HG03135 (cell line): ENCODE measurements around the gene C2orf68.
A peak's percentile ranks its signal among the peaks of the same experiment; 100 is the strongest.
"Not testable (repeated sequence)": the region's sequence is repeated elsewhere in the genome, so short reads cannot be mapped to it uniquely, and the experiment has no call there.

Source experiments
- ATAC-seq: cut with Tn5 transposase; IDR thresholded peaks from one replicate; pipeline ENCODE4 v1.9.1; 2021; ENCODE audit warnings: mild to moderate bottlenecking, moderate library complexity; ENCODE audit not compliant: unreplicated experiment

The C2orf68 gene

DNA sequence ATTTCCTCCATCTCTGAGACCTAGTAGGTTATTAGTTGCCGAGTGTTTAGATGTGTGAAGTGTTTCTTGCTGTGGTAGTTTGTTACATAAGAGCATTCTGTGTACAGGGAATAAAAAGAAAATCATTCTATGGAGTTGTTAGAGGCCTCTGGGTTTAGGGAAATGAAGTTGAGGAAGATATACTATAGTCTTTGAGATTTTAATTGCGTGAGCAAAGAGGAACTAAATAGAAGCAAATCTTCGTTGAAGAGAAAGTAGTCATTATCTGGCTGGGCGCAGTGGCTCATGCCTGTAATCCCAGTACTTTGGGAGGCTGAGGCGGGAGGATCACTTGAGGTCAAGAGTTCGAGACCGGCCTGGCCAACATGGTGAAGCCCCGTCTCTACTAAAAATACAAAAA lies 23.1 kb upstream of the C2orf68 start:
- no peak for ATAC-seq

DNA sequence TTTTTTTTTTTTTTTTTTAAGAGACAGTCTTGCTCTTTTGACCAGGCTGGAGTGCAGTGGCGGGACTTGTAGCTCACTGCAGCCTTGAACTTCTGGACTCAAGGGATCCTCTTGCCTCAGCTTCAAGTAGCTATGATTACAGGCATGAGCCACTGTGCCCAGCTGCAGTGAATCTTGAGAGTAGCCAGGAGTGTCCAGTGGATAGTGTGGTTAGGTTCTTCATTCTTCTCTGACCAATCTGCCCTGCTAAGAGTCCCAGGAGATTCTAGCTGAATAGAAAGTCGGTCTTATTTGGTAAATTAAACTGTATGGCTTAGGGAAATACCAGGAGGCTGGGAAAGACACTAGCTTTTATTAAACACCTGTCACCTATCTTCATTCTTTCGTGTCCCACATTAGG lies 19.4 kb upstream of the C2orf68 start:
- ATAC-seq, result no peak

DNA sequence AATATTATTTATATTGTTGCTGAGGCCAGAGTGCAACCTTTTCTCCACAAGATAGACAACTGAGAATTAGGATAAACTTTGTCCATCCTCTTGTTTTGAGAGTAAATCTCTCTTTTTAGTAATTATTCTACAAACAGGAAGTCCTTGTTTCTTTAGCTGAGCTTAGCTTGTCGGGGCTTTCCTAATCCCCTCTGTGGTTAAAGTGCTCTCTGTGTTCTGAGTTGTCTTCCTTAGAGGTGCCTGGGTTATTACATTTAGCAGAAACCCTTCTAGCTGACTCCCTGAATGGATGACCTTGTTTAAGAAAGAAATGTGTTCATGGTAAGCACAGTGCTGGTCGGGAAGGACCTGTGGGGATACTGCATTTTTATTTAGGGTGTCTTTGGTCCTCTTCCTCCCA lies 16.8 kb upstream of the C2orf68 start:
- no peak for ATAC-seq

DNA sequence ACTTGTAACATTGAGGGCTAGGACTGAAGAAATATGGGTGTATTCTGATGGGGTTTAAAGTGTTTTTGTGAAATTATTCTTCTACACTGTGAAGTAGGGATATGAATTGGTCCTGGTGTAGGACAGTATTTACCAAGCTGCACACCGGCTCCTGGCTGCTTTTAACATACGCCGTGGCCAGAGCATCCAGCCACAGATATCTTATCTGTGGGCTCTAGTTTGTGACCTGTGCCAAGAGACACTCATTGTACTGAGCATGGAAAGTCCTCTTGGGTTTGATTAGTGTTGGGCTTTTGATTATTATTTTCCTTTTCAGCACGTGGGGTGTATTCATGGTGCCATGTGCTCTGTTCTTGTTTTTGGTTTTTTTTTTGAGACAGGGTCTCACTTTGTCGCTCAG lies 12.1 kb upstream of the C2orf68 start:
- ATAC-seq, result no peak

DNA sequence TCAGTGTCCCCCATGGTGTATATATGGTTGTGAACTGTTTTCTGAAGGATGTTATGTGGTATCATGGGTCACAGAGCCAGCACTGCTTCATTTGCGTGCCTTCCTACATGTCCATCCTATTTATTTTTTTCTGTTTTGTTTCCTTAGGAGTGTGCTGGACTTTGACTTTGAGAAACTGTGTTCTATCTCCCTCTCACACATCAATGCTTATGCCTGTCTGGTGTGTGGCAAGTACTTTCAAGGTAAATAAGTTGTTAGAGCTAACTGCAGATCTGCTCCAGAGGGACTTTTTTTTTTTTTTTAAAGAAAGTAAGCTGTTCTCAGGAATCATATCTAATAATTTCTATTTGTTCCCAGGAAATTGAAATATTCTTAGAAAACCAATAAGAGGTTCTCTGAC lies 9.5 kb upstream of the C2orf68 start:
- no peak for ATAC-seq

DNA sequence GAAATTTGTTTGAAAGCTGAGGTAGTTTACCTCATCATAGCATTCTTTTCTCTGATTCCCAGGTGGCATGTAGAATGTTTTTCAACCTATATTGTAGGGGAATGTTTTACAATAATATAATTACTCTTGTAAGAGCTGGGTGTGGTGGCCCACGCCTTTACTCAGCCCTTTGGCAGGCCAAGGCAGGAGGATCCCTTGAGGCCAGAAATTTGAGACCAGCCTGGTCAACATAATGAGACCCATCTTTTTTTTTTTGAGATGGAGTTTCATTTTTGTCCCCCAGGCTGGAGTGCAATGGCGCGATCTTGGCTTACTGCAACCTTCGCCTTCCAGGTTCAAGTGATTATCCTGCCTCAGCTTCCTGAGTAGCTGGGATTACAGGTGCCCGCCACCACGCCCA lies 7.8 kb upstream of the C2orf68 start:
- ATAC-seq, result no peak

DNA sequence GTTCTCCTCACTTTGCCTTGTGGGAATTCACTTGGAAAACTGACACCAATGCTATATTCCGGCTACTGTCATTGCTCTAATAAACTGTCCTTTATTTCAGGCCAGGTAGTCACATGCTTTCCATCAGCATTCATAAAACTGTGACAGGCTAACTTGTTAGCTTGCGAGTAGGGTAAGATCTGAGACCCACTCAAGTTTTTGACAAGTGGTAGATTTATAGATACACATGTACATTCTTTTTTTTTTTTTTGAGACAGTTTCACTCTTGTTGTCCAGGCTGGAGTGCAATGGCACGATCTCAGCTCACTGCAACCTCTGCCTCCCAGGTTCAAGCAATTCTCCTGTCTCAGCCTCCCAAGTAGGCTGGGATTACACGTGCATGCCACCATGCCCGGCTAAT lies 5.9 kb upstream of the C2orf68 start:
- ATAC-seq, result not testable (repeated sequence)

DNA sequence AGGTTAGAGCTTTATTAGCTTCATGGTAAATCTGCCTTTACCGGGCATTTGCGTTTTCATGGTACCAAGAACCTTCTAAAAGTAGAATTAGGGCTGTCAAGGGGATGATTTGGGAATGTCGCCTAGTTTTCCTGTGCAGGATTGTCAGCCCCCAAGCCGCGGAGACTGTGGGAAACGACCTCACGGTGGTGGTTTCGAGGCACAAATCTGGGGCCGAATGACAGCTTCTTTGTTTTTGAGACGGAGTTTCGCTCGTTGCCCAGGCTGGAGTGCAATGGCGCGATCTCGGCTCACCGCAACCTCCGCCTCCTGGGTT lies 3.5 kb upstream of the C2orf68 start:
- no peak for ATAC-seq

DNA sequence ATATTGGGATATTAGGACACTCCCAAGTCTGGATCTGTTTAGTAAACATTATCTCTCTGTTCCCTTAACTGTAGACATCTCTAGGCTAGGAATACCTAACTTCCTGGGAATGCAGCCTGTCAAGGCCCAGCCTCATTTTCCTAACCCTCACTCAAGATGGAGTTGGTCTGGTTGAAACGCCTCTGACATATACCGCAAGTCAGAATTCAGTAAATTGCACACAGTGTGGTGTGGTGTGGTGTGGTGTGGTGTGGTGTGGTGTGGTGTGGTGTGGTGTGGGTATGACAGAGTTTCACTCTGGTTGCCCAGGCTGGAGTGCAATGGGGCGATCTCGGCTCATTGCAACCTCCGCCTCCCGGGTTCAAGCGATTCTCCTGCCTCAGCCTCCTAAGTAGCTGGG lies 2.9 kb upstream of the C2orf68 start:
- ATAC-seq, result not testable (repeated sequence)

DNA sequence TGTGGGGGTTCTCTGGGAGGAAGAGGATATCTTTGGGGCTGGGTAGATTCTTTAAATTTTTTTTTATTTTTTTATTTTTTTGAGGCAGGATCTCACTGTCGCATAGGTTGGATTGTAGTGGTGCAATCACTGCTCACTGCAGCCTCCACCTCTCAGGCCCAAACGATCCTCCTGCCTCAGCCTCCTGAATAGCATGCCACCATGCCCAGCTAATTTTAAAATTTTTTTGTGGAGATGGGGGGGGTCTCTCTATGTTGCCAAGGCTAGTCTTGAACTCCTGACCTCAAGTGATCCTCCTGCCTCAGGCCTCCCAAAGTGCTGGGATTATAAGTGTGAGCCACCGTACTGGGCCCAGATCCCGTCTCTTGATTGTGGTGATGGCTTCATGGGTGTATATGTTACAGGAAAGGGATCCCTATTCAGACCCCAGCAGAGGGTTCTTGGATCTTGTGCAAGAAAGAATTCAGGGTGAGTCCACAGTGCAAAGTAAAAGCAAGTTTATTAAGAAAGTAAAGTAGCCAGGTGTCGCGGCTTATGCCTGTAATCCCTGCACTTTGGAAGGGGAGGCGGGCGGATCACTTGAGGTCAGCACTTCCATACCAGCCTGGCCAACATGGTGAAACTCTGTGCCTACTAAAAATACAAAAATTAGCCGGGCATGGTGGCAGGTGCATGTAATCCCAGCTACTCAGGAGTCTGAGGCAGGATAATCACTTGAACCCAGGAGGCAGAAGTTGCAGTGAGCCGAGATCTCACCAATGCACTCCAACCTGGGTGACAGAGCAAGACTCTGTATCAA lies 2.0 kb upstream of the C2orf68 start:
- ATAC-seq, result no peak

DNA sequence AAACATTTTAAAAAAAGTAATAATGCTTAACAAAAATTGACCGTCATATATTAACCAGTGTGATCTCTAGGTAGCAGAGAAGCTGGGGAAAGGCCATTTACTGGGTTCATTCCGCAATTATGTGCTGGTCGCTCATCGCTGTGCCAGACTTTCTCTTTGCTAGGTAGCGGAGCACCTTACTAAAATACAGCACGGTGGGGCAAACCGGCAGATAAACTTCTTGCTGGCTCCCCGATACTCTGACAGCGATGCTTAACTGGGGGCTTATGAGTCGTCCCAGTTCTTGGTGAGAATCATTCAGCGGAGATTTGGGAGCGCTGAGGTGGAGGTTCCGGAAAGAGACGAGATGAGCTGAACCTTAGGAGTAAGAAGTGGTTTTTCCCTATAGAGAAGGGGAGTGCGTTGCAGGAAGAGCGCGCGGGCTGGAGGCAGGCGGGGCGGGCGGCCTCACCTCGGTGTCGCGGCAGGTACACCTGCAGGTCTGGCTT lies 605 bp downstream of the C2orf68 start:
- no peak for ATAC-seq

DNA sequence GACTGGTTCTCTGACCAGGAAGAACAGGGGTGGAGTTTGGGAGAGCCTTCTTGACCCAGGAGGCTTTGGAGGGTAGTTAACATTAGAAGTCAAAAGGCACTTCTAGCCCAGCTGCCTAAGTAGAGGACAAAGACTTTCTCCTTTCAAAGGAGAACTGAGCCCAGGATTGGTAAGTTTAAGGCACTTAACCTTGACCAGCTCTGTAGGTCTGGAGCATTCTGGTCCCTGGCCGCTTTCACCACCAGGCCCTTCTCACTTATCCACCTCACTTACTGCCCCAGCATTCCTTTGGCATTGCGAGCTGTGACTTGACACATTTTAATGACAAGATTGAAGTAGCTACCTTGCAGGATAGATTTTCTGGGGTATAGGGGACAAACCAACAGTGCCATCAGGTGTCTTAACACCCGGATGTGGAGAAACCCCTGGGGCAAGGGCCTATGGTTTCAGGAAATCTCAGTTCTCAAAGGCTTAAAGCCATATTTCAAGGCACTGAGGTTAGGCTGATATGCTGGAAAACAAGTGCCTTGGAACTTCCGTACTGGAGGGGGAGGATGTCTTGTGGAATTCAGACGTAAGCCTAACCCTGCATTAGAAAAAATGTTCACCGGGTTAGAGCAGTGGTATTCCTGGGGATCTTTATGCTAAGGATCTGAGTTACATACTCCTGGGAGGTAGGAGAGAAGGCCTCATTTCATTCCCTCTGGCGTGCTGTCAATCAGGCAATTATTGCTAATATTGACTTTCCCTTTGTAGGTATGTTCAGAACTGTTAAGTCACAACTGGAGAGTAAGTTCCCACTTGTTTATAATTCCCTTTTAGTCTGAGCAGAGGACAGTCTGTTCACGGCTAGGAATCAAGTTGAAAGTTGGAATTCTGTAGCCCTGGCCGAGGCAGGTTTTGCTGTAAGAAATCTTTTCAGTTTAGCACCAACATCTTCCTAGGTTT lies 4.3 kb downstream of the C2orf68 start:
- no peak for ATAC-seq

DNA sequence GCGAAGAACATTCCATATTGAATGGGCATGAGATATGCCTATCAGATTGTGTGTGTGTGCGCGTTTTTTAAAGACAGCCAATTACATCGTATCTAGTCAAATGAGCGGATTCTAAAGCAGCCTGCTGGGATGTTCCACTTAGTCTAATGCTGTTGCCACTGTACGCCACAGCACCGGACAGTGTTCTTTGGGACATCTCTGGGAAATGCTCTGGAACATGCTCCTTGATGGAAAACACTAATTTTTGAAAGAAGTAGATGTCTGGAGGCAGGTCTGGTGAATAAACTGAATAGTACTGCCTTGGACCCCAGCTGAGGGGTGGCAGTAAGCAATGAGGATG lies 5.8 kb downstream of the C2orf68 start:
- ATAC-seq, result no peak

DNA sequence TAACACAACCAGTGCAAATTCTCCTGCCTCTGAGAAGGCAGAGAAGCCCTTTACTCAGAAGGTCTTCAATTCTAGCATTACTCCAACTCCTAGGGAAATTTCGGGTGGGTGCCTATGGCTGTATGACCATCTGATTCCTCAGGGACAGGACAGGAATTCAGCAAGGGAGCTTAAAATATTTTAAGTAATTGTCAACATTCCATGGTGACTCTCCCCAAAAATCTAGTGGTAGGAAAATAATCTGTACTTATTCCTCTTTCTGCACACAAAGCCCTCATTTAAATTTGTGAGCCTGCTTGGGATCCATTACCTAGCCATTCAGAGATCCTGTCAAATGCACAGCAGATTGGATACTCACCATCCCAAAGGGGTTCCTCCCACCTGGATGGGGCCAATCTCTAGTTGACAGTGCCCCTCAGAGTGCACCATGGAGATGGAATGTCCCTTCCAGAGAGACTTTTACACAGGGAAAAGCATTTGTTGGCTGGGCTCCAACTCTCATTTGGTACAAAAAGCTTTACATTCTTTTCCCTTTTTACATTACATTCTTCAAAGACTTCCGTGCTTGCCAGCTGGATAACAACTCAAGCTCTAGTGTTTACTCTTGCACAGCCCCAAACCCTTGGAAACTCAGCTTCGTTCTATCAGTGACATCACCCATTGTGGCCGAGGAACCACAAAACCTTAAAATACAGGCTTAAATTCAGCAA lies 6.3 kb downstream of the C2orf68 start:
- ATAC-seq, result no peak

DNA sequence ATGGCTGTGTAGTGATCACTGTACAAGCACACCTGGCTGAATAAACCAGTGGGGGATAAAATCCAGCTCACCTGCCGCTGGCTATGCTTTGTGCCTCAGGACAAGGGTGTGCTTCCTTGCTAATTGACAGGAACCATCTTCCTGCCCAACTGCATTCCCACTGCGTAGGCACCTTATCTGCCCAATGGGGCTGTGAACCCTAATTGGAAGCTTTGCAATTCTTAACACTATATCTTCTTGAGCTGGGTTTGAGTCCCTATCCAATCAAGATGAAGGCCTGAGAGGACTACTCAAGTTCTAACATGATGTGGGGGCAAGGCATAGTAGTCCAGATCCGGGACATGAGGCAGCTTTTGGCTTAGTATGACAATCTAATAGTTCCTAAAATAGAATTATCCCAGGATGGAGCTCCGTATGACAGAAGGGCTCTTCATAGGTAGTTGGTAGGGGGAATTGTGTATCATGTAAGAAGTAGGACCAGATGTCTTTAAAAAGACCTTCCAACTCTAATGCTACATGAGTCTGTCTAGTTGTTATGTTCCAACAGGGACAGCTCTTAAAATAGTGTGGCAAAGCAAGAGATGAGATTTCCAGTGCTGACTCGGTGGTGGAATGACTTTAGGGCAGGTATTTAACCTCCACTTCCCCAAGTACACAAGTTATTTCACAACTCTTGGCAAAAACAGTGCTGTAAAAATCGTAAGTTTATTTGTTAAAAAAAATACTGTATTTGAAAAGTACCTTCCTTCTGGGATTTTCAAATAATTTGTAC lies 7.1 kb downstream of the C2orf68 start:
- no peak for ATAC-seq

DNA sequence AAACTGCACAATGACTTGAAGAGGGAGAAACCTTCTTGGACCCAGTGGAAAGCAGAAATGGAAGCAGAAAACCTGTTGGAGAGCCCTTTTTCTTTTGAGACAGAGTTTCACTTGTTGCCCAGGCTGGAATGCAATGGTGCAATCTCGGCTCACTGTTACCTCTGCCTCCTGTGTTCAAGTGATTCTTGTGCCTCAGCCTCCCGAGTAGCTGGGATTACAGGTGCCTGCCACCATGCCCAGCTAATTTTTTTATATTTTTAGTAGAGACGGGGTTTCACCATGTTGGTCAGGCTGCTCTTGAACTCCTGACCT lies 7.8 kb downstream of the C2orf68 start:
- ATAC-seq, result not testable (repeated sequence)

DNA sequence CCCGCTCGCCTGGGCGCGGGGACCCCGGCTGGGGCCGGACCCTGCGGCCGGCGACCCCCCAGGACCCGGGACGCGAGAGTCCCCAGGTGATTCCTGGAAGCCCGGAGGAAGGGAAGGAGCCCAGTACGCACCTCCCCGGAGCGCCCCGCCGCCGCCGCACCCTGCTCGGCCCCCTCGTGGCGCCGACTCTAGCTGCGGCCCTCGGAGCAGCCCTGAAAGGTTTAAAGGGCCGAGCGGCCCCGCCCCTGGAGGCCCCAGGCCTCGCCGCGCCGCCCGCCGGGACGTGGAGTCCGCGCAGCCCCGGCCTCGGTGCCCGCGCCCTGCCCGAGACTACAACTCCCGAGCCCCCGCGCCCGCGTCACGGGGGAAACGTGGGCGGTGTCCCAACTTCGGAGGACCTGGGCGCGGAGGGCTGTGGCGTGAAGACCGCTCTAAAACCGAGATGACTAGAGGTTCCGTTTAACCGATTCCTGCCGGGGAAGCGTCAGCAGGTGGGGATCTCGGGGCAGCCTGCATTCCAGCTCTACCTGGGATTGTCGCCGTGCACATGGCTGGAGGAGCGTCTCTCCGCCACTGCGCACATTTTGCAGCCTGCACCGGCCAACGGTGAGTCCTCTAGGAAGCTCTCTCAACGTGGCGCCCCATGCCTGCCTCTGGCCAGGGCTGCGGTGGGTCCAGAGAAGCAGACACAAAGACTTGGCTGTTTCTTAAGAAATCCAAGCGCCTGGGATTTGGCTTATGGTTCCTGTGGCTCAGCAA lies 9.2 kb downstream of the C2orf68 start, which contains the start of gene TMEM150A:
TSS of gene TMEM150A (minus strand) at position 223 of the 759 bp plus-strand sequence. CDS start 750 bp downstream, outside the sequence.
- ATAC-seq, result peak; percentile 95

DNA sequence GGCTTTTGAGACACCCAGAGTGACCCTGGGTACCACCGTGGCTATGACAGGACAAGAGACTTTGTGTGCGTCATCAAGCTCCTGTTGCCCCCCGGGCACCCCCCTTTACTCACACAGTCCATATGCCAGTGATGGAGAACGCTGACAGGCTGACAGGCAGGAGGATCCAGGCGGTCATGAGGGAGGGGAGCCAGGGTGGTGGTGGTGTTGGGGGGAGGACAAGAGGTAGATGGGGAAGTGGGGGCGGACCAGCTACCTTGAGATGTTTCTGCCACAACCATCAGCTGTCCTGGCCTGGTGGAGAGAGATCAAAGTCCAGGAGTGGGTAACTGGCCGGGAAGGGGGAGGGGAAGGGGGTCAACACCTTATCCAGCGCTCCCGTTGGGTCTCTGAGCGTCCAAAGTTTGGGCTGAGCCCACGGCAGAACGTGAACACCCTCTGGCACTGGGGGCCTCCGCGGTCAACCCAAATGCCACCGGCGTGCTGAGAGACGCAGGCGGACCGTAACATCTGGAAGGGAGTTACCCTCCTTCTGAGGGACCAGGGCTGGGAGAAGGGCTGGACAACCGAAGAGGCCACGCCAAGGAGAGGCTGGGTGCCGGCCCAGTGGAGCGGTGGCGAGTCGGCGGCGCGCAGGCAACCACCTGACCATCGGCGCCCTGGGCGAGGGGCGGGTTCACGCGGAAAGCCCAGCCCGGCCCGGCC lies 9.9 kb downstream of the C2orf68 start:
- ATAC-seq, result peak; percentile 39

DNA sequence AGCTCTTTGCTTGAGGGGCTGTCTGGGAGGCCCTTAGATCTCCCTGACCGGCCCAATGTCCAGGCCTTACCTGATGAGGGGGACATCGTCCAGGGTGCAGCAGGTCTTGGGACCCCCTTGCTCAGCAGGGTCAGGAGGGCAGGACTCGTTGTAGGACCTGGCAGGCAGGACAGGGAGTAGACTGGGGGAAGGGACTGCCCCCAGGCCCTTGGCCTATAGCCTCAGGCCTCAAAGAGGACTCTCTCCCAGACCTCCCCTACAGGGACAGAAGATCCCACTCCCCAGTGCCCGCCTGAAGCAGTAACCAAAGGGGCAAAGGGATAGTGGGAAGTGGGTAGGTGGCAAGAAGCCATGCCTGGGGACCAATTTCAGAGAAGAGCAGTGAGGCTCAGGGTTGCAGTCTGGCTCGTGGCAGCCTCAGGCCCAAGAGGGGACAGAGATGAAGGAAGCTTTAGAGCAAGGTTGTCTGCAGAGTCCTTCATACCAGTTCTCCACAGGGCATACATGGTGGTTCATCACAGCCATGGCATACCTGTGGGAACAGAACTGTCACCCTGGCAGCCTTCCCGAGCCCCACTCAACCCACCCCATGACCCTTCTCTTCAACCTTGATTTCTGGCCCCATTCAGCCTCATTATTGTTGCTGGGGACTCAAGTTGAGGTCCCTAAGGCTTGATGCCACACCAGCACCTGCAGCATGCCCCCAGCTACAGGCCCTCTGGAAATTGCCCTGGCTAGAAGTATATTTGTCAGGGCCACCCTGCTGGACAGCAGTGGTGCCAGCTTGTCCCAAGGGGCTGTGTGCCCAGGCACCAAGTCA lies 10.7 kb downstream of the C2orf68 start:
- ATAC-seq, result no peak
